Trophoblast cell (in vitro differentiated cells and primary cell): ENCODE measurements around the gene HOXC11.

ENCODE experiments used
- DNase-seq, 2 donors: peaks; one replicate each; pipeline ENCODE4 v3.0.0-alpha.2; 2016
- H2AFZ ChIP-seq: 2 replicates; pipeline ENCODE4 v1.6.1; 2013; ENCODE audit warnings: low read length, moderate library complexity, mild to moderate bottlenecking; ENCODE audit not compliant: insufficient read depth, poor library complexity
- H2AK5ac ChIP-seq: 2 replicates; pipeline ENCODE4 v1.6.1; 2013; ENCODE audit warnings: mild to moderate bottlenecking, low read length
- H2BK120ac ChIP-seq: 2 replicates; pipeline ENCODE4 v1.6.1; 2013; ENCODE audit warnings: low read length, mild to moderate bottlenecking, moderate library complexity; ENCODE audit not compliant: insufficient read depth, poor library complexity
- H2BK12ac ChIP-seq: 2 replicates; pipeline ENCODE4 v1.6.1; 2013; ENCODE audit warnings: mild to moderate bottlenecking, low read length, moderate library complexity
- H2BK5ac ChIP-seq: 2 replicates; pipeline ENCODE4 v1.6.1; 2013; ENCODE audit warnings: low read length, low read depth, moderate library complexity, mild to moderate bottlenecking; ENCODE audit not compliant: poor library complexity
- H3K14ac ChIP-seq: 2 replicates; pipeline ENCODE4 v1.6.1; 2013; ENCODE audit warnings: mild to moderate bottlenecking, low read length
- H3K18ac ChIP-seq: 2 replicates; pipeline ENCODE4 v1.6.1; 2013; ENCODE audit warnings: mild to moderate bottlenecking, low read length
- H3K23ac ChIP-seq: 2 replicates; pipeline ENCODE4 v1.6.1; 2013; ENCODE audit warnings: low read length
- H3K27ac ChIP-seq: 2 replicates; pipeline ENCODE4 v1.5.1; 2013; ENCODE audit warnings: low read depth, mild to moderate bottlenecking, inconsistent platforms, low read length, moderate library complexity
- H3K27me3 ChIP-seq: 2 replicates; pipeline ENCODE4 v1.6.1; 2013; ENCODE audit warnings: inconsistent platforms, mild to moderate bottlenecking, low read length, moderate library complexity; ENCODE audit not compliant: insufficient read depth
- H3K36me3 ChIP-seq, 2 experiments: 1 replicate in 1 of 2; 2 replicates in 1 of 2; pipeline ENCODE4 v1.6.1; 2013; ENCODE audit warnings: low read length in 2 of 2, mild to moderate bottlenecking in 2 of 2, moderate library complexity in 1 of 2; ENCODE audit not compliant: insufficient read depth in 2 of 2, control insufficient read depth in 1 of 2
- H3K4ac ChIP-seq: 2 replicates; pipeline ENCODE4 v1.6.1; 2013; ENCODE audit warnings: low read depth, mild to moderate bottlenecking, low read length, moderate library complexity
- H3K4me1 ChIP-seq, 2 experiments: 1 replicate in 1 of 2; 2 replicates in 1 of 2; pipeline ENCODE4 v1.6.1; 2013; ENCODE audit warnings: low read length in 2 of 2, mild to moderate bottlenecking in 2 of 2, moderate library complexity in 1 of 2; ENCODE audit not compliant: insufficient read depth in 2 of 2, control insufficient read depth in 1 of 2
- H3K4me2 ChIP-seq: 2 replicates; pipeline ENCODE4 v1.6.1; 2013; ENCODE audit warnings: inconsistent platforms, mild to moderate bottlenecking, low read length, moderate library complexity
- H3K4me3 ChIP-seq: 2 replicates; pipeline ENCODE4 v1.5.1; 2013; ENCODE audit warnings: mild to moderate bottlenecking, low read depth, low read length, inconsistent platforms
- H3K79me1 ChIP-seq: one replicate; pipeline ENCODE4 v1.6.1; 2013; ENCODE audit warnings: low read length
- H3K79me2 ChIP-seq: 2 replicates; pipeline ENCODE4 v1.6.1; 2013; ENCODE audit warnings: low read length, mild to moderate bottlenecking; ENCODE audit not compliant: control insufficient read depth, insufficient read depth, poor library complexity
- H3K9ac ChIP-seq: 2 replicates; pipeline ENCODE4 v1.6.1; 2013; ENCODE audit warnings: mild to moderate bottlenecking, low read length
- H3K9me3 ChIP-seq: 2 replicates; pipeline ENCODE4 v1.6.1; 2013; ENCODE audit warnings: low read depth, mild to moderate bottlenecking, control low read depth, inconsistent platforms, low read length; ENCODE audit not compliant: insufficient read depth
- H4K12ac ChIP-seq: 2 replicates; pipeline ENCODE4 v1.6.1; 2013; ENCODE audit warnings: low read depth, mild to moderate bottlenecking, low read length, moderate library complexity
- H4K8ac ChIP-seq: 2 replicates; pipeline ENCODE4 v1.6.1; 2013; ENCODE audit warnings: low read depth, mild to moderate bottlenecking, low read length, moderate library complexity
- H4K91ac ChIP-seq: one replicate; pipeline ENCODE4 v1.6.1; 2013; ENCODE audit warnings: low read depth, mild to moderate bottlenecking, low read length, moderate library complexity
- WGBS: extraction: QIAGEN DNeasy Blood & Tissue Kit; methylation state at CpG from one replicate; pipeline ENCODE4 v1.1.7; 2013; ENCODE audit warnings: missing lambda C conversion rate; ENCODE audit not compliant: insufficient read length, insufficient coverage; ENCODE audit errors: extremely low coverage; 5-methylcytosine and 5-hydroxymethylcytosine counted together

Gene HOXC11

DNA sequence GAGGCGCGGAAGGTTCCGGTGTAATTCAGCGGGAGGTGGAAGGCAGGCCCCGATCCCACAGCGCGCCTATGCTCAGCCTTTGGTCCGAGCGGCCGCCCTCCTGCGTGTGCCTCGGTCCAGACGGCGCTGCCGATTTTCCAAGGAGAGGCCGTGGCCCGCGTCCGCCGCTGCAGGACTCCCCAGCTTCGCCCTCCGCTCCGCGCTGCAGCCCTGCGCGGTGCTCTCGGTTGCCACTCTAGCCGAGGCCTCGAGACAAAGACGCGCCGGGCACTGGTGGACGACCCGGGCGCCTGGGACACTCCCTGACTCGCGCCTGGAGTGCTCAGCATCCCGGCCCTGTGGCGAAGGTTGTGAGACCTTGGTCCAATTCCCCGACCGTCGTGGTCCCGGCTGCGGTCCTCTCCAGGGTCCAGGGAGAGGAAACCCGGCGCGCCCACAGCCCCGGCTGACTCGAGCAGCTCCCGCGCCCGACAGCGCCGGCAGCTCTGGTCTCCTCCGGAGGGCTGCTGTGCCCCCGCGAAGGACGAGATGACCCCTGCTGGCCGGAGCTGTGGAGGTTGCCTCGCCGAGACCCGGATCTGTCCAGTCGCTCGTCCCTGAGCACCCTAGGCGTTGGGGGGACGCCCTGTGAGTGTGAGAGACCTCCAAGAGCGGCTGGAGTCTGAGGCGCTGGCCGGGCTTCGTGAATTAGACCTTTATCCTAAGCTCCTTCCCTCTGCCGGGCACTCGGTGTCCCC lies 11.7 kb upstream of the HOXC11 start:
- no peak overlapping the region for H3K18ac ChIP-seq
- no peak overlapping the region for H4K12ac ChIP-seq
- no peak overlapping the region for H2BK120ac ChIP-seq
- H4K91ac ChIP-seq, result no peak overlapping the region
- H2BK12ac ChIP-seq, result no peak overlapping the region
- H3K4me2 ChIP-seq, result peak overlapping the region; percentile 52
- no peak overlapping the region for H3K23ac ChIP-seq
- H3K4me3 ChIP-seq, result no peak overlapping the region
- no peak for DNase-seq
- H3K27me3 ChIP-seq, result peaks cover 85% of the 10 kb centered on the region
- no peak overlapping the region for H2AK5ac ChIP-seq
- H3K9me3 ChIP-seq, result peaks cover 13% of the 10 kb centered on the region
- H3K14ac ChIP-seq, result peak overlapping the region; percentile 2
- H2AFZ ChIP-seq, result no peak overlapping the region
- H3K36me3 ChIP-seq, result no peaks in the 10 kb centered on the region
- H3K79me2 ChIP-seq, result no peaks in the 10 kb centered on the region
- no peak overlapping the region for H4K8ac ChIP-seq
- no peak overlapping the region for H3K27ac ChIP-seq
- H3K4me1 ChIP-seq, result peaks cover 0 to 16% of the 10 kb centered on the region in 2 experiments
- H3K4ac ChIP-seq, result no peak overlapping the region
- H3K9ac ChIP-seq, result no peak overlapping the region
- H3K79me1 ChIP-seq, result peaks cover 6% of the 10 kb centered on the region
- no peak overlapping the region for H2BK5ac ChIP-seq
- no CpG with 5 or more reads among the region's 72 CpGs for WGBS

- Histone ChIP-seq H3K36me3 (no peaks in the 10 kb centered on the region), H3K4ac (no peak overlapping the region), H3K9me3 (peaks cover 6% of the 10 kb centered on the region), H3K27ac (no peak overlapping the region), H3K79me1 (peaks cover 10% of the 10 kb centered on the region), H4K8ac (no peak overlapping the region), H3K14ac (no peak overlapping the region), H3K79me2 (no peaks in the 10 kb centered on the region), H3K18ac (no peak overlapping the region), H3K23ac (no peak overlapping the region), H2BK5ac (no peak overlapping the region), H4K91ac (no peak overlapping the region), H3K9ac (no peak overlapping the region), H2BK12ac (no peak overlapping the region), H3K4me2 (no peak overlapping the region), H3K4me3 (no peak overlapping the region), H2BK120ac (no peak overlapping the region), H3K27me3 (peaks cover 85% of the 10 kb centered on the region), H2AK5ac (no peak overlapping the region), H2AFZ (no peak overlapping the region), H4K12ac (no peak overlapping the region), H3K4me1 (peaks cover 0 to 13% of the 10 kb centered on the region in 2 experiments)
- no peak for DNase-seq
- no CpG with 5 or more reads among the region's 7 CpGs for WGBS
Observed at GRCh38 chr12:53963005-53963404, 9.9 kb upstream of the HOXC11 start.

GRCh38 chr12:53963434-53964314 lies 9.3 kb upstream of the HOXC11 start:
- peaks cover 6% of the 10 kb centered on the region for H3K9me3 ChIP-seq
- H2BK5ac ChIP-seq, result peak overlapping the region; percentile 23
- DNase-seq, result no peak
- H2BK120ac ChIP-seq, result peak overlapping the region; percentile 85
- H3K18ac ChIP-seq, result no peak overlapping the region
- peaks cover 0 to 13% of the 10 kb centered on the region in 2 experiments for H3K4me1 ChIP-seq
- H3K27ac ChIP-seq, result no peak overlapping the region
- H3K4ac ChIP-seq, result peak overlapping the region; percentile 47
- no CpG with 5 or more reads among the region's 38 CpGs for WGBS
- no peak overlapping the region for H3K9ac ChIP-seq
- no peak overlapping the region for H4K91ac ChIP-seq
- H3K14ac ChIP-seq, result peak overlapping the region; percentile 64
- H2BK12ac ChIP-seq, result peak overlapping the region; percentile 54
- no peaks in the 10 kb centered on the region for H3K36me3 ChIP-seq
- no peak overlapping the region for H3K23ac ChIP-seq
- peaks cover 85% of the 10 kb centered on the region for H3K27me3 ChIP-seq
- H2AFZ ChIP-seq, result no peak overlapping the region
- H3K4me3 ChIP-seq, result no peak overlapping the region
- H2AK5ac ChIP-seq, result no peak overlapping the region
- no peaks in the 10 kb centered on the region for H3K79me2 ChIP-seq
- H4K8ac ChIP-seq, result peak overlapping the region; percentile 61
- peak overlapping the region; percentile 17 for H3K4me2 ChIP-seq
- H4K12ac ChIP-seq, result no peak overlapping the region
- H3K79me1 ChIP-seq, result peaks cover 10% of the 10 kb centered on the region

DNA sequence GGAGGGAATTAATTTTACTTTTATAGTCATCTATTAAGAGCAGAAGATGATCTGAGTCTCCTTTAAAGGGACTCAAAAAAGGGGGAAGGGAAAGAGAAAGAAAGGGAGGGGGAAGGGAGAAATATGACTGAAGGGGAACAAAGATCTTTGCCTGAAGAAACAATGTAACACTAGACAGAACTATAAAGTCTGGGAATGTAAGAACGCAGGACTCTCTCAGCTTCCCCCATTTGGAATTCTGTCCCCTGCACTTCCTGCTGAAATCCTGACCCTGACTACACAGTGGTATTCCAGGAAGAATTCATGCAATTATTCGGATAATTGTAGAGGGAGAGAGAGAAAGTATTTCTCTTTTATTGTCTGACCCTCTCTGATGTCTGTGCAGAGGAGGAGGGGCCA lies 8.6 kb upstream of the HOXC11 start:
- H4K8ac ChIP-seq, result no peak overlapping the region
- peaks cover 6% of the 10 kb centered on the region for H3K9me3 ChIP-seq
- H2BK12ac ChIP-seq, result no peak overlapping the region
- H3K14ac ChIP-seq, result no peak overlapping the region
- WGBS, result no CpG with 5 or more reads among the region's 2 CpGs
- no peak overlapping the region for H4K91ac ChIP-seq
- H3K4ac ChIP-seq, result no peak overlapping the region
- no peak overlapping the region for H3K4me3 ChIP-seq
- peak overlapping the region; percentile 50 for H3K27ac ChIP-seq
- no peak overlapping the region for H2AFZ ChIP-seq
- H2BK5ac ChIP-seq, result no peak overlapping the region
- H3K18ac ChIP-seq, result no peak overlapping the region
- H2BK120ac ChIP-seq, result no peak overlapping the region
- no peaks in the 10 kb centered on the region for H3K36me3 ChIP-seq
- no peak overlapping the region for H4K12ac ChIP-seq
- H3K4me1 ChIP-seq, result peaks cover 2 to 13% of the 10 kb centered on the region in 2 experiments
- no peaks in the 10 kb centered on the region for H3K79me2 ChIP-seq
- no peak overlapping the region for H2AK5ac ChIP-seq
- no peak overlapping the region for H3K9ac ChIP-seq
- peaks cover 10% of the 10 kb centered on the region for H3K79me1 ChIP-seq
- no peak for DNase-seq
- no peak overlapping the region for H3K4me2 ChIP-seq
- no peak overlapping the region for H3K23ac ChIP-seq
- H3K27me3 ChIP-seq, result peaks cover 87% of the 10 kb centered on the region
